ENCODE data around the gene FRMD4A. TPM values are rescaled to one million over a fixed set of nuclear protein-coding genes. Genes with fewer than 3 reads are reported as not detected.
A peak's percentile ranks its signal among the peaks of the same experiment; 100 is the strongest.

Gene FRMD4A
- total RNA-seq, 1 experiment from 2014 or later, result 60.8 TPM

DNA sequence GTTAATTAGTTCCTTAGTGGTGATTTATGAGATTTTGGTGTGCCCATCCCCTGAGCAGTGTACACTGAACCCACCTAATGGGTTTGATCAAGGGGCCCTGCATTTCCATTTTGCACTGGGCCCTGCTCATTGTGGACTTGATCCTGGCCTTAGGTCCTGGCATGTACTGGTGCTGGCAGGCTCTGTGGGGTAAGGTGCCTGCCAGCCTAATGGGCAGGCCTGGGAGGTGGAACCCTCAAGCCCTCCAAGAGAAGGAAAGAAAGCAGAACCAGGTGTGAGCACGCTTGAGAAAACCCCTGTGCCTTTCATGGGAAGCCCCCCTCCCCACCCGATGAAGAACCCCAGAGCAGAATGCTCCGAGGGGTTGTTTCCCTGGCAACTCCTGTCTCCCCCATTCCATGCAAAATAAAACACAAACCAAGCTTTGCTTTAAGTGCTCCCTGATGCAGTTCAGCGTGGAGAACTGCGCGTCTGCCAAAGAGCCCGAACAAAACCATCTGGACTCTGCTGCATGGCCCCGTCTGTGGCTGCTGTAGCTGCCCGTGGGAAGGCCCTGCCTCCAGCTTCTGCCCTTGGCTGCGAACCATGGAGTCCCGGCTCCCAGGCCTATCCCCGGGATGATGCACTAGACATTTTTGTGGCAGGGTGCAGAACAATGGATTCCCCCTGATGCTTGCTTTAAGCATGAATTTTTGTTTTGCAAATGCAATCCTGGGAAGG, 620.6 kb downstream of the FRMD4A start:
- DNase-seq (ENCODE audit: low read depth), result no peak

DNA sequence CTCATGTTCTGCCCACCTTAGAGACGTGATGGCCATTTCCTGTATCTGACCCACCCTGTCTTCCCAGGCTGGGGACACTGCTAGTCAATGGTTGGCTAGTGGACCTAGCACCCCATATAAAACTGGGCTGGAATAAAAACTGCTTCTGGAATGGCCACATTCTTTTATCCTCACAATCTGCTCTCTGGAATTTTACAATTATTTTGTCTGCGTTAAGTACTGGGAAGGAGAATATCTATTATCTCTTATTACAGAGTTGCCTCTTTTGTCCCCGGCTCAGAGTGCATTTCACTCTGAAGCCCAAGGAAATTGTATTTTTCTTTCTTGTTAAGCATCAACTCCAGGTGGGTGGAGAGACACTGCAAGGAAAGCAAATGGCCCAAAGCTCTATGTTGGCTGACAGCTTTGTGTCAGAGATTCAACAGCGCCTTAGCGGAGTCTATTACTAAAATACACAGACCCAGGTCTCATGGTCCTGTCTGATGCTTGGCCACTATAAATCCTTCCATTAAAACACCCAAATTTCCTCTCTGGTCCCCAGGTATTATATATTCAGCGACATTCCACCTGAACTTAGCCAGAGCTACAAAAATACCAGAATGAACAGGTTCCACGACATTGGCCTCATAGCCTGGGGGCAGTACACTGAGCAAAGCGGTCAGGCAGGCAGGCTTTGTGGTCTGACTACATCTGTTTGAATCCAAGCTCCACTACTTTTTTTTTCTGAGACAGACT, 622.3 kb downstream of the FRMD4A start:
- DNase-seq (ENCODE audit: low read depth), result no peak

DNA sequence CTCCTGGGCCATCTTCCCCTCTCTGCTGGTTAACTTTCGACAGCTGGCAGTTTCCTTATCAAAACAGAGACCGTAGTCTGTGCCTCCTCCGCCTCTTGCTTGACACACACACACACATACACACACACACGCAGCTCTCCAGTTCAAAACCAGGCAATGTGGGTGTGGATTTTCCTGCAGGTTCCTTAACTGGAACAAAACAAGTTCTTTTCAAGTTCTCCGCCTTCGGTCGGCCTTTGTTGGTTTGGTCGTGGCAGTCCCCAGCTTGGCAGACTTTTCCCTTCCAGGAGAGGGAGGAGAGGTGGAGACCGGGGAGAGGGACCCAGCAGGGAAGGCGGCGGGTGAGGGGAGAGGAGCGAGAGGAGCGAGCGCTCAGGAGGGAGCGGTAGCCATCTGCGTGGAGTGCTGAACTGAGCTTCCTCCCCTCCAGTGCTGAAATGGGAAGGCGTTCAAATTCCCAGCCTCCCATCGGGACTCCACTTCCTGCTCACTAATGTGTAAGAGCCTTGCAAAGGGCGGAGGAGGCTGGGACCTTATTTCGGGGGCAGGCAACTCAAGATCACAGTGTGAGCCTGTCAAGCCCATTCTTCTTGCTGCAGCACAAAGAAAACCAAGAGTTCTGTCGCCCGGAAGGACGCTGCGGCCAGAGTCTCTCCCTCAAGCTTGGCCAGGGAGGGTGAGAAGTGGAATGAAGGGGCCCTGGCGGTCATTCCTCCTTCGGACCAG, 623.4 kb downstream of the FRMD4A start:
- peak; percentile 81 for DNase-seq (ENCODE audit: low read depth)

DNA sequence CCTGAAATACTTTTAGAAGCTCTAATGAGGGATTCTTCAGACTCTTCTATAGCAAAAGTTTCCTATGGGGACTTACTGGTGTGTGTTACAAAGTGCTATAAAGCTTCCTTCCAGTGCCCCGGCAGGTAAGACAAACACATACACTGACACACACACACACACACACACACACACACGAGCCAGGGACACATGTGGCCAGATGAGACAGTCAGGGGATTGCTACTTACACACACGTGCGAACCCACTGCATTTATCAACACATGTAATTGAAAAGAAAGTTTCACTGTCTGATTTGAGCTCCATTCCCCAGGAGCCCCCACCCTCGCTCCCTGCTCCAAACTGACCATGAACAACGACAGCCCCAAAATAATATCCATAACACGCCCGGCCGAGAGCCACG, 624.1 kb downstream of the FRMD4A start:
- no peak for DNase-seq (ENCODE audit: low read depth)

DNA sequence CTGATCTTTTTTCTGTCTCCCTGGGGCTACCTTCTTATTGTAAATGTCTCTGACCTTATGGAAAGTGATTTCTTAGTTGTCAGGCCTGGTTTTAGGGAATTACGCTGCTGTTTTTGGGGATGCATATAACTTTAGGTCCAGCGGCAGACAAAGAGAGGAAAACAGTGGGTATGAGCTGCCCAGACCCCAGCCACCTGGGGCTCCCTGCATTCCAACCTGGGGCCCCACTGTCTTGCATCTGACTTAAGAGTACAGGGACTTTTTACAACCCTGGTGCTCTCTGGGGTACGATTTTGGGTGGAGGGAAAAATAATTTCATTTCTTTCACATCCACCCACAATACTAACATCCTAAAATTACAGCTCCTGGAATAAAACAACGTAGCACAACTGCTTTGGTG, 624.5 kb downstream of the FRMD4A start:
- no peak for DNase-seq (ENCODE audit: low read depth)

DNA sequence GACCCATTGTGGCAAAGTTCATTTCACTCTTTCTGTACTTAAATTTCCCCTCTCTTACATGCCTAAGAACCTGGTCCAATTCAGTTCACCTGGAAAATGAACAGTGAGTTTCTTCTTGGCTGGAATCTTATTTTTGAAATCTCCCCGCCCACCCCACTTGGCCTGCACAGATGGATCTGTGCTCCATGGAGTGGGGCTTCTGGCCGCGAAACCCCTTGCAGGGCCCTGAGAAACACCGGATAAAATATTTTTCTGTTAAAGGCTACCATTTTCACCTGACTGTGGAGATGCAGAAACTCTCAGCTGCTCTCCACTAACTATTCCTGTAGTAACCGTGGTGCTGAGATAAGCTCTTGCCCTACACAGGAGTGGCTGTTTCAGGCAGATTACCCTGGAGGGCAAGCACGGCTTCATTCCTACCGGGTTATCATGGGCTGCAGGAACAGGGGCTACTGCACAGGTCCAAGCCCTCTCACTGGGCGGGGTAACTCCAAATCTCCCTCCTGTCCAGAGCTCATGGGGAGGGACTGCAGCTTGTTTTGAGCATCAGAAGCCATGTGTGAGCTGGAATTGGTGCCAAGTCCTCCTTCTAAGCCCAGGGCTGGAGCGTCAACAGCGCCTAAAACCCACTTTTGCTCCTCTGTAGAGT, 625.1 kb downstream of the FRMD4A start:
- no peak for DNase-seq (ENCODE audit: low read depth)

DNA sequence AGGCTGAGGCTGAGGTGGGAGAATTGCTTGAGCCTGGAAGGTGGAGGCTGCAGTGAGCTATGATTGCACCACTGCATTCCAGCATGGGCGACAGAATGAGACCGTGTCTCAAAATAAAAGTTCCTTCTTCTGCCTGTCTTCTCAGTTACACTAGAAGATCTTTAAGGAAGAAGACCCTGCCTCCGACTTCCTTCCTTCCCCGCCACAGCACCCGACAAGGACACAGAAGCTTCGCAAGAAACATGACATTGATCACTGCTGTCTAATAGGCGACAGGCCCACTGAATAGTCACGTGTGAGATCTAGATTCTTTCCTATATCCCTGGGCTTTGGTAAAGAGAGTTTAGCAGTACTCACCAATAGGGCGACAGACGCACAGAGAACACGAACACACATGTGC, 625.8 kb downstream of the FRMD4A start:
- DNase-seq (ENCODE audit: low read depth), result no peak

DNA sequence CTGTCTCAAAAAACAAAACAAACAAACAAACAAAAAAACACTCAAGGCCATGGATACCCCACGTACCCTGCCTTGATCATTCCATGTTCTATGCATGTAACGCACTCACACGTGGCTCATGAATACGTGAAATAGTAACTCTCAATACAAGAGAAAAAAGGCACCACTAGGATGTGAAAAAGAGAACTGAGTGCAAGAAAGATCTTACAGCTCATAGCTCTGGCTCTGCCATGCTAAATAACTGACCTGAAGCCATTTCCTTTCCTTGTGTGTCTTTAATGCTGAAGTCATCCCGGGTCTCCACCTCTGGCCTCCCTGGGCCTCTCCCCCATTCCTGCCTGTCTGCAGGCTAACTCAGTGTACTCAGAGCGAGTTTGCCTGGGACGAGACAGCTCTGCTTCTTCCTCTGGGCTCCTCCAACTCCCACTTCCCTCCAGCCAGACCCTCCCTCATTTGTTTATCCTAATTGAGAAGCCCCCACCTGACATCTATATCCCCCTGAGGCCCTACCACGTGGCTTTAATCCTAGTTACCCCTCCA, 626.7 kb downstream of the FRMD4A start:
- DNase-seq (ENCODE audit: low read depth), result no peak

DNA sequence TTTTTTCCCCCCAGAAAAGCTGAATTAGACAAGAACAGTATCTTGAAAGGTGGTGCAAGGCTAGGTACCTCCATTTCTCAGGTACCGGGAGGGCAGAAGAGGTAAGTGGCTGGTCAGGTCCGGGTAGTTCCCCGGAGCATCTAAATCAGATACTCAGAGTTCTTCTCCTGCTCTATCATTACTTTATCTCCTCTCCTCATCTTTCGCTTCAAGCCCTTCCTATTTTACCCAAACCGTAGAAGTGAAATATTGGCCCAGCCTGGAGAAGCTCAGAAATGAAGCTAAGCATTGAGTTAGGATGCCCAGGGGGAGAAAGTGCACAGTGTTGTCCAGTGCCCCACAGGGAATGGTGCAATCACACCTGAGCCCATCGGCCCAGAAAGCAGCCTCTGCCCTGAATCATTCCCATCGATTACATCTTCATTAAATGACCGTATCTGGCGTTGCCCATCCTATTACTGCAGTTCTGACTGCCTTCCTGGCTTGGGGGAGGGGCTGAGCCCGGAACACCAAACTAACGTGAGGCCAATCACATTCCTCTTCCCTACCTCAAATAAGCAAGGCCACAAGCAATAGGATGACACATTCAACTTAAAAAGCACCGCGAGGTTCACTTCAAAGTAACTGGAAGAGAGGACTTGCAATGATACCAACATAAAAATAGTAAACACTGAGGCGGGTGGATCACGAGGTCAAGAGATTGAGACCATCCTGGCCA, 627.5 kb downstream of the FRMD4A start:
- no peak for DNase-seq (ENCODE audit: low read depth)

DNA sequence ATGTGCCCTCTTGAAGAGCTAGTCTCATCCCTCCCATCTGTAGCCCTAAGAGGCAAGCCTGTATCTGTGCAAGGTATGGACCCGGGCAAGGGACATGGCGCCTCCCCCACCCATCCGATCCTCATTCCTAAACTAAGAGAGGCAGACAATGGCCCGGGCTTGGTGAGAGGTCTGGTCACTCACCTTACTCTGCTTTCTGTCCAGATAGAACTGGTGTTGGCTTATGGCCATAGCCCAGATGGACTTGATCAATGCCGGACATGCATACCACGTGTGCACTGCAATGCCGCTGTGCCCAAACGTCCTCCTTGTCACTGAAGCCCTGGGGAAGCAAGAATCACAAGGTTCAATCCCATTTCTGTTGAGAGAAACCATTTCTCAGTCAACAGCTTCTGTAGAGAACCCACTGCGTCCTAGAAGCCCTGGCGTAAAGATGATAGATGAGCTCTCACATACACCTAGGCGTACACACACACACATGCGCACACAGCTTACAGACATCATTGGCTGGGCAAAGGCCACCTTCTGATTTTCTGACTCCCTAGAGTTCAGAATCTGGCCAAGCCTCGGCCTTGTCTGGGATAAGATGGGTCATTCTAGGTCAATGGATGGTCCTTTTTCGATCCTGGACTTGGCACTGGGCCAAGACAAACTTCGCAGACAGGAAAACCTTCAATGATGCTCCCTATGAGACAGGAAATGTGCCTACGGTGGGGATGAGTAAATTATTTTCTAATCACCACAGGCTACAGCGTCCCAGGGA, 629.4 kb downstream of the FRMD4A start:
- DNase-seq (ENCODE audit: low read depth), result no peak

DNA sequence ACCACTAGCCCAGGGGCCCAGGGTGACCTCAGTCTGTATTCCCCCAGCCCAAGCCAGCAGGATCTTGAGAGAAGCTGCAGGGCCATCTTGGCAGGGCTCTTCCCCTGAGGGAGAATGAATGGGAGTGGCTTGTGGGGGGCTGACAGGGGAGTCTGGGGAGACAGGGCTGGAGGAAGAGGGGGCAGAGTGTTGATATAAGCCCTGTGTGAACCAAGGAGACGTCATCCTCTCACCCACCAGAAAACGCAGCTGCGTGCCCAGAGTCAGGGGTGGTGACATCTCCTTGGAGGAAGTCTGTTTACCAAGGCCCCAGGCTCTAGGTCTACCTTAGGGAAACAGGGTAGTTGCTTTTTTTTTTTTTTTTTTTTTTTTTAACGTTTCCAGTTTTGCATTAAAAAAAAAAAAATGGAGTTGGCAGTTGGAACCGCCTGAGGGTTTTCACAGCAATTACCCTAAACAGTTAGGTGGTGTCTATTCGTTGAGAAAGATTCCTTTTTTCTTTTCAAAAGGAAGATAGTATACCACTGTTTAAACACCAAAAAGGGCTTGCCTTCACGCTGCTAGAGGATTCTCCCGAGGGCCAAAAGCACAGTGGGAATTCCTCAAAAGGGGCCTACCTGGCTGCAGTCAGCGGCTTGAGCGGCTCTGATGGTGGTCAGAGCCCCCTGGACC, 630.1 kb downstream of the FRMD4A start:
- DNase-seq (ENCODE audit: low read depth), result no peak

DNA sequence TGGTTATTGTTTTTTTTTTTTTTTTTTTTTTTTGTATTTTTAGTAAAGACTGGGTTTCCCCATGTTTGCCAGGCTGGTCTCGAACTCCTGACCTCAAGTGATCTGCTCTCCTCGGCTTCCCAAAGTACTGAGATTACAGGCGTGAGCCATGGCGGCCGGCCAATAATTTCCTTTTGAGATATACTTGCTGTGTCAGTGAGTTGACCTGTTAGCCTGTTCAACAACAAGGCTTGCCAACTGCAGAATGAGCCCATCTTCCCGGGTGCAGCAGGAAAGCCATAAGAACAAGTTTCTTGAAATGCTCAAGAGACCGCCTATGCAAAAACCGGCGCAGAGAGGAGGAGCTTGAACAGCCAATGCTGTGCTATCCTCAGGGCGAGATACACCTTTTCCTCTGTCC, 631.5 kb downstream of the FRMD4A start:
- no peak for DNase-seq (ENCODE audit: low read depth)

DNA sequence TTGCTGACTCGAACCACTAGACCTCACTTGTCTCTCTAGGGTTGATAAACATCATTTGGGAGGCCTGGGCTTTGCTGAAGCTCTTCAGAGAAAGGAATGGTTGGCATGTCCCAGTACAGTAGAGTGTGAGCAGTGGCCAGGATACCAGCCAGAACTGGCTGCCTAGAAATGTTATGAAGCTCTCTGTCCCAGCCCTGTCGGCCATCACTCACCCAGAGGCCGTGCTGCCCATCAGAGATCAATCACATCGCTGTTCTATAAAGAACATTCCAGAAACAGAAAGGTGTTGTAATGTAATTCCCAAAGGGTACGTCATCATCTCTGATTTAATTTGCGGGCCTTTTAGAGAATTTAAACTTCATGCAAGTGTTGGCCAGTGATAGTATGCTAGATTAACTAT, 632.5 kb downstream of the FRMD4A start:
- DNase-seq (ENCODE audit: low read depth), result no peak

DNA sequence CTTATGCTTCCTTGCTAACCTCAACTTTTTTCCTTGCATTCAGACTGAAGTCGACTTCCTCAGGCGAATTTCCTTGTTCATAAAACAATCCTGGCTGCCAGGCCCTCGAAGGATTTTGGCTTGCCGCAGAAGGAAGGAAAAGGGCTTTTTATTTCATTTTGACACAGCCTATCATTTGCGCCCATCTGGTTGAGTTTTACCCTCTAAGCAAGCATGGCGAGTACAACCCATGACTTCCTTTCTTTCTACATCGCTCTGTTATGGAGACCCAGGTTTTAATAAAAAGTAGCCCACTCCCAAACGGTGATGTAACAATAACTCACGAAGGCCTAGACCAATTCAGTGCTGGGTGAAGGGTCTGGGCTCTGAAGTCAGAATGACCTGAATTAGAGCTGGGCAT, 634.7 kb downstream of the FRMD4A start:
- no peak for DNase-seq (ENCODE audit: low read depth)

DNA sequence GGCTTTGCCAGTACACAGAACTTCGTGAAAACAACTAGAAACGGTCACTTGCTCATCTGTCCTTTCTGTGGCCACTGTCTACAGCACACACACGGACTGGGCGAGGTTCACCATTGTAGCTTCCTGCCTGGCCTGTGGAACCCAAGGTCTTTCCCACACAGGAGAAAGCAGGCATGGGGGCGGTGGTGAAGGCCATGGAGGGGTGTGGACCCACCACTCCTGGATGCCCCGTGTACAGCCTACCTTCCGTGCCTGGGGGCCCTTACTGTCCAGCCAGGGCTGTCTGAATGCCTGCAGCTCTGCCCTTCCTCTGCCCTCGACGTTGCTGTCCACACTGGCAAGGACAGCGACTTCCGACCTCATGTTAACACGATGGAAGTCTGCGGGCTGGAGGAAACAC, 635.1 kb downstream of the FRMD4A start:
- DNase-seq (ENCODE audit: low read depth), result no peak

DNA sequence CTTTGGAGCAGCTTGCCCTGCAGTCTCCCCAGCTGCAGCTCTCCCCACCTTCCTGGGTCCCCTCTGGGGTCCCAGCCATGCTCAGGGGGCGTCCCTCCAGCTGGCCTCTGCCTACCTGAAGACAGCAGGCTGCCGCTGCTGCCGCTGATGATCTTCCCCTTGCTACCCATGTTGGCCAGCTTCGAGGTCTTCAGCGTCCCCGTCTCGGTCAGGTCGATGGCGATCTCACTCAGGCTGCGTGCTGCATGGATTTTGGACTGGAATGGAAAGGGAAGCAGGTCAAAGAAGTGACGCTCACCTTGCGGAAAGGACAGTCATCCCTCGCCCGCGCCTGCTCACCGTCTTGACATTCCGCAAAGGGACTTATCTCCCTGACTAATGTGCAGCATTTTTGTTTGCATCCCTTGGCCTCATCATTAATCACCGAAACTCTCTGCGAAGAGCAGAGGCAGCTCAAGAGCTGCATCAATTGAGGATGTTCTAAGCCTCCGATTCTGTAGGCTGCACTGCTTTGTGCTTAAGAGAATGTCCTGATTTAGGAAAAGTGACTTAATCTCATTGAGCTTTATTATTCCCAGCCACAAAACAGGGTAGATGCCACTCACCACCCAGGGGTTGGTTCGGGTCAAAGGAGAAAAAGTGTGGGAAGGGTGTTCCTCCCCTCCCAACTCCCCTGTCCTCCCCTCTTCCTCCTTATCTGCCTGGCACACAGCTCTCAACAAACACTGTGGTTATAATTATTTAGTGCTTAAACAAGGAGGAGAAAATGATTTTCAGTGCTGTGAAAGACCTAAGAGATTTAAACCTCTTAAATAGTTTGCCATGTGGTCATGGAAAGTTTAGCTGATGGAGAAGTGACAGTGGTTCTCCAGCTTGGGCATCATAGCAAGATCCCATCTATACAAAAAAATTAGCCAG, 636.7 kb downstream of the FRMD4A start:
- DNase-seq (ENCODE audit: low read depth), result no peak

DNA sequence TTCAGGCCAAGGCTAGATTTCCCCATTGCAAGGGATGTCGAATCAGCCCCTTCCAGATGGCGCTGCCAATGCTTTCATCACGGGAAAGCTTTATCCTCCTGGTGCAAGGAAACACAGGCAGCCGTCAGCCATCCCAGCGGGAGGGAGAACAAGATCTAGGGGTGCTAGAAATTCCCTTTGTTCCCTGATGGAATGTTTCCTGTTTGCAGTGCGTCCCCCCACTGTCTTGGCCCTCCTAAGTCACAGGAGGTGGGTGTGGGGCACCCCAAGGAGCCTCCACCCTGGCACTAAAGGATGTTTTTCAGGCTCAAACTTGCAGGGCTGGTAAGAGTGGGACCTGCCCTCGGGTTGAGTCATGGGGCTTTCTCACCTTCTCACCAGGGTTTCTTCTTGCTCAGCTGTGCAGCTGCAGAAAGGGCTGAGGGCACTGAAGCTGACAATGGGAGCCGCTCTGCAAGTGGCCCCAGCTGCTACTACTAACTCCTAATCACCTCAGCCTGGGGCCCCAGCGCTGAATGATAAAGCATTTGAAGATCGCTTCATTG, 640.4 kb downstream of the FRMD4A start:
- DNase-seq (ENCODE audit: low read depth), result no peak

DNA sequence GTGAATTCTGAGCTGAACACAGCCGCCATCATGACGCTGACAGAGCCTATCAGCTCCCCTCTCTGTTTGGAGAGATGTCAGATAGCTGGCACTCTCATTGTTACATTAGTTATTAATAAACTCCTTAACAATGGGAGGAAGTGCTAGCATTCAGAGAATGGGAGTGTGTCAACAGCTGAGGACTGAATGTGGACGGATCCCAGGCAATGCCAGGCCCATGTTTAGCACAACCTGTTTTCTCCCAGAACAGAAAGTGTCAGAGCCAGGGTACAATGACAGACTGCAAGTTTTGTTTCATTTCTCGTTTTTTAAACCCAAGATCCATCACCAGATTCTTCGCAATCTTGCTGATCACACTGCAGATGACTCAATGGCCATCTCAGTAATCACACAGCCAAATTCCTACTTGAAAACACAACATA, 644.4 kb downstream of the FRMD4A start:
- no peak for DNase-seq (ENCODE audit: low read depth)
